GM12878 (cell line): ENCODE results near the gene ALOXE3. TPM values are rescaled to one million over a fixed set of nuclear protein-coding genes. Genes with fewer than 3 reads are reported as not detected.

Experiments
- GATAD2B ChIP-seq: fragments of 450-650 bp; conservative IDR thresholded peaks from 2 replicates; pipeline ENCODE4 v1.6.1; 2017; ENCODE audit warnings: low read depth, mild to moderate bottlenecking, moderate library complexity
- LARP7 ChIP-seq: fragments of 450-650 bp; IDR thresholded peaks from 2 replicates; pipeline ENCODE4 v1.6.1; 2017; ENCODE audit warnings: mild to moderate bottlenecking
- TCF7 ChIP-seq: IDR thresholded peaks from 2 replicates; pipeline ENCODE4 v1.6.1; 2014; ENCODE audit warnings: antibody characterized with exemption, borderline replicate concordance
- USF2 ChIP-seq: IDR thresholded peaks from 2 replicates; pipeline ENCODE4 v1.6.1; 2011; ENCODE audit warnings: low read depth, low read length, improper control_type of control experiment, borderline replicate concordance
- ZBTB40 ChIP-seq: fragments of 450-650 bp; IDR thresholded peaks from 2 replicates; pipeline ENCODE4 v1.6.1; 2016; ENCODE audit warnings: mild to moderate bottlenecking, moderate library complexity, borderline replicate concordance
- ZZZ3 ChIP-seq: IDR thresholded peaks from 2 replicates; pipeline ENCODE4 v1.6.1; 2011; ENCODE audit warnings: low read depth; ENCODE audit not compliant: control insufficient read depth, insufficient read length
- polyA plus RNA-seq, 11 experiments: library from polyadenylated mRNA; depleted of rRNA in 4 of 11; unstranded in 6 of 11; stranded (reverse) in 5 of 11; fragments of >200 nt; fragmentation: Nextera tagmentation in 4 of 11; fragmentation: Illumina TruSeq in 1 of 11; extraction: Ambion mirVana in 4 of 11; extraction: Trizol in 1 of 11; gene quantifications; 1 replicate in 1 of 11; 2 replicates in 10 of 11; pipeline versions ENCODE4 v1.2.1 to v1.2.3, GENCODE V29; 2011 to 2016; ENCODE audit warnings: inconsistent platforms in 2 of 11, missing spikeins in 2 of 11, low read depth in 1 of 11
- total RNA-seq, 4 experiments: library from RNA; depleted of rRNA in 3 of 4; stranded (reverse); fragments of >200 nt in 3 of 4; fragmentation: Illumina TruSeq in 1 of 4; extraction: Trizol in 1 of 4; gene quantifications; 2 replicates each; pipeline versions ENCODE4 v1.2.1 to v1.2.3, GENCODE V29; 2013 to 2021

Gene ALOXE3
- total and polyA plus RNA-seq, 10 of the 15 experiments (the other 5 are each of a cell fraction or from before 2014, with no cell fraction given) = 0.04 TPM; not detected in 9

GRCh38 chr17:8080799-8081219, 37.5 kb downstream of the ALOXE3 start (continued):
- TF ChIP-seq ZBTB40 (no peak), GATAD2B (no peak), LARP7 (no peak), USF2 (no peak), ZZZ3 (no peak), TCF7 (no peak)
